Transverse colon (tissue), 4 donors: ENCODE data around the gene AGAP1.

Experiments used
- CTCF ChIP-seq, 5 experiments: fragments of 200-600 bp in 3 of 5; fragments of 450-650 bp in 2 of 5; sonication (generic) in 3 of 5; IDR thresholded peaks; 1 replicate in 2 of 5; 2 replicates in 3 of 5; pipeline ENCODE4 v1.5.1; 2016 to 2017; ENCODE audit warnings: antibody characterized with exemption in 5 of 5, inconsistent platforms in 3 of 5, mild to moderate bottlenecking in 2 of 5, moderate library complexity in 1 of 5
- EP300 ChIP-seq: sonication (generic); formaldehyde crosslinking; IDR thresholded peaks from one replicate; pipeline ENCODE4 v1.6.1; 2017; ENCODE audit warnings: antibody characterized with exemption, low read depth
- POLR2A ChIP-seq: fragments of 450-650 bp; IDR thresholded peaks from one replicate; pipeline ENCODE4 v1.6.1; 2016; ENCODE audit warnings: antibody characterized with exemption, mild to moderate bottlenecking, moderate library complexity
- POLR2AphosphoS5 ChIP-seq, 3 donors: sonication (generic); formaldehyde crosslinking; IDR thresholded peaks; one replicate each; pipeline ENCODE4 v1.6.1; 2016; ENCODE audit warnings: antibody characterized with exemption in 3 of 3

DNA sequence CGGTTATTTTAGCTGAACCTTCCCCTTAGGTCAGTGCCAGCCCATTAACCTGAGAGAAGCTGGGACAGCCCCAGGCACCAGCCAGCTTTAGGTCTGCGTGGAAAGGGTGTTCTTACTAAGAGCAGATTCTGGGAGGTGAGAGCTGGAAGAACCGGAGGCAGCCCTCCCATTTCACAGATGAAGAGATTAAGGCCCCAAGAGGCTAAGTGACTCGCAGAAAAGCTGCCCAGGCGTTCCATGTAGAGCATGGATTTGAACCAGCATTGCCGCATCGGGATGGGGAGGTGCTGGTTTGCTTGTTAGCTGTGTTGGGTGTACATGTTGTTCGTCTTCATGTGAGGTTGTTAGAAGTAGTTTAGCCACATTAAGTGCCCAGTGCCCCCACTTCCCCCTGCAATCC lies 203.2 kb downstream of the AGAP1 start:
- TF ChIP-seq CTCF (IDR thresholded peaks at IDR 0.05): no peak
- TF ChIP-seq POLR2AphosphoS5 (IDR thresholded peaks at IDR 0.05): no peak
- no peak for TF ChIP-seq POLR2A
- TF ChIP-seq EP300: no peak
